Right lobe of liver (tissue), 6 donors: ENCODE measurements around the gene PDIK1L. TPM values are rescaled to one million over a fixed set of nuclear protein-coding genes. Genes with fewer than 3 reads are reported as not detected.
A peak's percentile ranks its signal among the peaks of the same experiment; 100 is the strongest.
"Not testable (repeated sequence)": the region's sequence is repeated elsewhere in the genome, so short reads cannot be mapped to it uniquely, and the experiment has no call there.

Experiments
- ATAC-seq, 4 donors: fragments of 200-7000 bp; cut with Tn5 transposase; one replicate each; pipeline ENCODE4 v1.9.1; 2020; ENCODE audit warnings: mild to moderate bottlenecking in 4 of 4, moderate library complexity in 4 of 4
- DNase-seq, 3 donors: peaks; one replicate each; pipeline ENCODE4 v3.0.0-alpha.2; 2020
- H3K27ac ChIP-seq, 3 donors: fragments of 200-600 bp; one replicate each; pipeline ENCODE4 v1.8.0; 2022
- H3K27me3 ChIP-seq, 2 donors: fragments of 200-600 bp; one replicate each; pipeline ENCODE4 v1.8.0; 2022
- H3K36me3 ChIP-seq, 4 donors: fragments of 200-600 bp; sonication (generic) in 1 of 4; one replicate each; pipeline versions ENCODE4 v1.5.1 to v1.8.0; 2017 to 2022; ENCODE audit warnings: control low read depth in 1 of 4
- H3K4me1 ChIP-seq, 4 donors: fragments of 200-600 bp; sonication (generic) in 1 of 4; one replicate each; pipeline versions ENCODE4 v1.5.1 to v1.8.0; 2017 to 2022; ENCODE audit warnings: control low read depth in 1 of 4
- H3K4me3 ChIP-seq, 3 donors: fragments of 200-600 bp; one replicate each; pipeline ENCODE4 v1.8.0; 2022
- H3K9me3 ChIP-seq, 4 donors: fragments of 200-600 bp; sonication (generic) in 1 of 4; one replicate each; pipeline versions ENCODE4 v1.5.1 to v1.8.0; 2017 to 2022; ENCODE audit warnings: control low read depth in 1 of 4
- CTCF ChIP-seq, 4 donors: fragments of 200-600 bp in 3 of 4; fragments of 450-650 bp in 1 of 4; IDR thresholded peaks; one replicate each; pipeline versions ENCODE4 v1.5.1 to v1.8.0; 2016 to 2022; ENCODE audit warnings: antibody characterized with exemption in 4 of 4, mild to moderate bottlenecking in 2 of 4
- POLR2A ChIP-seq: fragments of 450-650 bp; IDR thresholded peaks from one replicate; pipeline ENCODE4 v1.6.1; 2017; ENCODE audit warnings: antibody characterized with exemption, mild to moderate bottlenecking
- WGBS: methylation state at CpG from one replicate; pipeline ENCODE4 v1.1.6; 2018; ENCODE audit warnings: low coverage, low lambda C conversion rate; ENCODE audit not compliant: insufficient coverage; ENCODE audit errors: missing lambda C conversion rate; 5-methylcytosine and 5-hydroxymethylcytosine counted together
- intact Hi-C, 2 donors: fragments of 100-400 bp; cut with DNase I; formaldehyde crosslinking; loops; one replicate each; pipeline versions ENCODE4 v1.11.2 to v1.14.1; 2022
- total RNA-seq, 6 experiments: library from RNA; depleted of rRNA in 2 of 6; stranded (reverse); fragments of >200 nt in 2 of 6; fragmentation: NEBNext Ultra II Directional in 3 of 6; extraction: Animal tissue kit (Norgen Biotek cat#: 25700) in 3 of 6; gene quantifications; one replicate each; pipeline versions ENCODE4 v1.1.0 to v1.2.4, GENCODE V29; 2016 to 2023
- donor health status: DM: no; HTN: yes; CAD: no.
- donor health status: DM: no; HTN: no; CAD: no.
- donor health status: DM: no; HTN: no; CAD: no.
- donor health status: DM: no; HTN: yes; CAD: no.
- donor health status: DM: no; HTN: yes; CAD: no.

PDIK1L gene
- total RNA-seq, 6 experiments from 2014 or later: 3.8 to 7.5 (median 5.1) TPM

- no peak for TF ChIP-seq POLR2A
- TF ChIP-seq CTCF (IDR thresholded peaks at IDR 0.05): no peak
- DNase-seq (peak in 1 of 3 donors; percentile 7), ATAC-seq (no peak)
- Histone ChIP-seq H3K27ac (no peak overlapping the region), H3K9me3 (no peaks in the 10 kb centered on the region), H3K4me3 (no peak overlapping the region), H3K36me3 (no peaks in the 10 kb centered on the region), H3K4me1 (no peaks in the 10 kb centered on the region), H3K27me3 (no peaks in the 10 kb centered on the region)
- WGBS: 11% methylated on average over 1 of the region's 2 CpGs
- intact Hi-C loops: loop anchor here (5.0 kb wide), 1 partner anchor 45 kb away; no protein-coding TSS in a partner anchor
These were observed 9.1 kb upstream of the PDIK1L start for GRCh38 chr1:26102526-26102925.

- H3K27ac ChIP-seq, H3K9me3 ChIP-seq, H3K4me3 ChIP-seq, intact Hi-C loops, H3K4me1 ChIP-seq, ATAC-seq, H3K36me3 ChIP-seq, DNase-seq, H3K27me3 ChIP-seq: not testable (repeated sequence)
- WGBS: 37% methylated on average over 5 of the region's 5 CpGs
These were observed 6.4 kb upstream of the PDIK1L start for GRCh38 chr1:26105226-26105548.

- Histone ChIP-seq H3K9me3 (no peaks in the 10 kb centered on the region), H3K4me1 (peaks cover 5 to 28% (median 13%) of the 10 kb centered on the region in 4 donors), H3K36me3 (no peaks in the 10 kb centered on the region), H3K27me3 (no peaks in the 10 kb centered on the region), H3K4me3 (no peak overlapping the region), H3K27ac (no peak overlapping the region)
- DNase-seq: no peak
- intact Hi-C loops: no loop called here
- ATAC-seq: no peak
- WGBS: 75% methylated on average over 5 of the region's 5 CpGs
- TF ChIP-seq CTCF (IDR thresholded peaks at IDR 0.05) (no peak), POLR2A (no peak)
These were observed 2.1 kb upstream of the PDIK1L start for GRCh38 chr1:26109229-26110164.

DNA sequence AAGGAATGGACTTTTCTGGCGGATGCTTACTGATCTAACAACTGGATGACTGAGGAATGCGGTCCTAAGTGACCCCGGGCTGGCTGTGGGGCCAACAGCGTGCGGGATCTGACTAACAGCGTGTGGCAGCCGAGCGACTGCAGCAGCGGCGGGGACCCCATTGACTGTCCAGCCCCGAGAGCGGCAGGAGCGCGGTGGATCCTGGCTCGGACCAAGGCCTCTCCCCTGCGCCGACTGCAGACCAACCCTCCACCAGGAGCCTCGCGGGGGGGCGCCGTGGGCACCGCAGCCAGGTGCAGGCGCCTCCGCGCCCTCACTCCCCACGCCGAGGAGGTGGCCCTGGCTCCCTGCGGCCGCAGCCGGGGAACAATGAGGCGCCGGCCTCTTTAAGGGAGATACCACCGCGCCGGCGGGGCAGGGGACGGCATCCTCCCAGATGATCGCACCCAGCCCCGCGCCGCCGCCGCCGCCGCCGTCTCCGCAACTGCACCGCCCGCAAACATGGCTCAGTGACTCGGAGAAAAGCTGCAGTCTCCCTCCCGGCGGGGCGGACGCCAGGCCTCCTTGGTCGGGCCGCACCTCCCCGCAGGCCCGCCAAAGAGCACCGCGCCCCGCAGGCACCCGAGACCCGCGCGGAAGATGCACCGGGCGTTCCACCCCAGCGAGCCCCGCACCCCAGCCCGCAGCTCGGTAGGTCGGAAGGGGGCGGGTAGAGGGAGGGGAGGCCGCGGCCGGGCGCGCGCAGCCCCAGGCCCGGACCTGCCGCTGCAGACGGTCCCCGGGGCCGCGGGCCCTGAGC is 694 bp upstream of the PDIK1L start:
- peaks cover 0 to 7% (median 0%) of the 10 kb centered on the region in 4 donors for H3K36me3 ChIP-seq
- H3K4me1 ChIP-seq: peaks cover 5 to 38% (median 17%) of the 10 kb centered on the region in 4 donors
- H3K9me3 ChIP-seq: no peaks in the 10 kb centered on the region
- no peaks in the 10 kb centered on the region for H3K27me3 ChIP-seq
- H3K4me3 ChIP-seq: peak overlapping the region; percentile 100
- WGBS: 0% methylated on average over 5 of the region's 85 CpGs
- H3K27ac ChIP-seq: peak overlapping the region; percentile 81 to 97 (median 89)
- DNase-seq (peak; percentile 84 to 89 (median 87)), ATAC-seq (peak; percentile 62 to 76 (median 66))
- TF ChIP-seq CTCF (IDR thresholded peaks at IDR 0.05): no peak
- peak; percentile 15 for TF ChIP-seq POLR2A
- intact Hi-C loops: no loop called here

DNA sequence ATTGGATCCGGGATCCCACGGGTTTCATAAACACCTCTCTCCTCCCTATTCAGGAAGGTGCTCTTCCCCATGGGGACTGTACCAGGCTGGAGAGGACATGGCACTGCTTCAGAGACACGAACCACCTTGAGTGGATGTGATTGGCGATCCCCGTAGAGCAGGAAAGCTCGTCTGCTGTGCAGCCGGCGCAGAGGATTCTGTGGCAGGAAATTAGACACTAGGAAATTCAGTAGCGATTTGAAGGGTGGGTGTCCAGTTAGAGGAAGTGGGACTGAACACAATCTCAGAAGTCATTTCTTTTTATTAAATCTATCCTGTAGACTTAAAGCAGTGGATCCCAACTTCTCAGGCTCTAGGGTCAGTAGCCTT is 767 bp downstream of the PDIK1L start:
- Histone ChIP-seq H3K27ac (peak overlapping the region; percentile 86 to 97 (median 89)), H3K9me3 (no peaks in the 10 kb centered on the region), H3K36me3 (peaks cover 0 to 11% (median 0%) of the 10 kb centered on the region in 4 donors), H3K27me3 (no peaks in the 10 kb centered on the region), H3K4me3 (peak overlapping the region; percentile 100), H3K4me1 (peaks cover 5 to 45% (median 17%) of the 10 kb centered on the region in 4 donors)
- DNase-seq (no peak), ATAC-seq (peak; percentile 2 to 15 (median 4))
- intact Hi-C loops: no loop called here
- WGBS: 0% methylated on average over 9 of the region's 9 CpGs
- no peak for TF ChIP-seq CTCF (IDR thresholded peaks at IDR 0.05)
